K562 (cell line): ENCODE results near the gene PROK1. TPM values are rescaled to one million over a fixed set of nuclear protein-coding genes. Genes with fewer than 3 reads are reported as not detected.
"Not testable (repeated sequence)": the region's sequence is repeated elsewhere in the genome, so short reads cannot be mapped to it uniquely, and the experiment has no call there.

Experiments used
- ARID1B ChIP-seq: fragments of 450-650 bp; IDR thresholded peaks from 2 replicates; pipeline ENCODE4 v1.6.1; 2016; ENCODE audit warnings: antibody characterized with exemption, mild to moderate bottlenecking, inconsistent platforms
- CBFA2T2 ChIP-seq: fragments of 450-650 bp; conservative IDR thresholded peaks from 2 replicates; pipeline ENCODE4 v1.6.1; 2017; ENCODE audit warnings: mild to moderate bottlenecking
- CEBPB ChIP-seq: fragments of 450-650 bp; IDR thresholded peaks from 2 replicates; pipeline ENCODE4 v1.6.1; 2016; ENCODE audit warnings: missing genetic modification characterization, missing compliant biosample characterization
- DPF2 ChIP-seq: fragments of 450-650 bp; IDR thresholded peaks from 2 replicates; pipeline ENCODE4 v1.6.1; 2016
- FOXM1 ChIP-seq, 2 experiments: fragments of 450-650 bp in 1 of 2; sonication (generic) in 1 of 2; formaldehyde crosslinking in 1 of 2; IDR thresholded peaks; 2 replicates each; pipeline versions ENCODE4 v1.6.1 to v1.9.0; 2017 to 2022; ENCODE audit warnings: low read depth in 2 of 2, mild to moderate bottlenecking in 2 of 2, missing genetic modification reagents in 1 of 2, moderate library complexity in 1 of 2
- GATA2 ChIP-seq: sonication (generic); formaldehyde crosslinking; IDR thresholded peaks from 2 replicates; pipeline ENCODE4 v1.4.0; 2020; ENCODE audit warnings: mild to moderate bottlenecking, missing genetic modification reagents
- GTF2E2 ChIP-seq: fragments of 200-800 bp; sonication (Bioruptor generic); IDR thresholded peaks from 2 replicates; pipeline ENCODE4 v1.6.1; 2016; ENCODE audit warnings: missing genetic modification characterization, missing compliant biosample characterization
- HDAC1 ChIP-seq, 2 experiments: fragments of 450-650 bp; IDR thresholded peaks; 2 replicates each; pipeline ENCODE4 v1.6.1; 2016 to 2017; ENCODE audit warnings: inconsistent platforms in 1 of 2, mild to moderate bottlenecking in 1 of 2, moderate library complexity in 1 of 2
- MEIS2 ChIP-seq: fragments of 450-650 bp; IDR thresholded peaks from 2 replicates; pipeline ENCODE4 v1.6.1; 2014; ENCODE audit warnings: mild to moderate bottlenecking; ENCODE audit not compliant: partially characterized antibody
- NCOA1 ChIP-seq: fragments of 450-650 bp; IDR thresholded peaks from 2 replicates; pipeline ENCODE4 v1.6.1; 2016; ENCODE audit warnings: low read depth
- NFIC ChIP-seq: fragments of 450-650 bp; IDR thresholded peaks from 2 replicates; pipeline ENCODE4 v1.6.1; 2017; ENCODE audit warnings: mild to moderate bottlenecking, inconsistent platforms
- RBBP5 ChIP-seq: fragments of 200-600 bp; sonication (generic); IDR thresholded peaks from 2 replicates; pipeline ENCODE4 v1.6.1; 2012; ENCODE audit warnings: borderline replicate concordance, mild to moderate bottlenecking, low read length, control low read depth, inconsistent platforms; ENCODE audit not compliant: insufficient read depth, poor library complexity, severe bottlenecking
- RCOR1 ChIP-seq, 2 experiments: IDR thresholded peaks; 2 replicates each; pipeline ENCODE4 v1.6.1; 2012; ENCODE audit warnings: low read depth in 2 of 2, low read length in 2 of 2, borderline replicate concordance in 1 of 2, improper control_type of control experiment in 1 of 2
- STAT5A ChIP-seq: IDR thresholded peaks from 2 replicates; pipeline ENCODE4 v1.6.1; 2012; ENCODE audit warnings: low read length, inconsistent platforms, borderline replicate concordance
- TAL1 ChIP-seq: fragments of 450-650 bp; IDR thresholded peaks from 2 replicates; pipeline ENCODE4 v1.6.1; 2016; ENCODE audit warnings: mild to moderate bottlenecking
- TBL1XR1 ChIP-seq, 2 experiments: IDR thresholded peaks; 2 replicates each; pipeline ENCODE4 v1.6.1; 2012; ENCODE audit warnings: improper control_type of control experiment in 2 of 2, low read length in 2 of 2, mild to moderate bottlenecking in 1 of 2
- TCF3 ChIP-seq: sonication (generic); formaldehyde crosslinking; IDR thresholded peaks from 2 replicates; pipeline ENCODE4 v1.4.0; 2020; ENCODE audit warnings: mild to moderate bottlenecking, missing genetic modification reagents
- TRIM24 ChIP-seq, 2 experiments: fragments of 450-650 bp; IDR thresholded peaks; 2 replicates each; pipeline ENCODE4 v1.6.1; 2016
- polyA plus RNA-seq, 8 experiments: library from polyadenylated mRNA; depleted of rRNA in 4 of 8; stranded (reverse) in 5 of 8; unstranded in 3 of 8; fragments of >200 nt; fragmentation: Nextera tagmentation in 2 of 8; fragmentation: Illumina TruSeq in 1 of 8; extraction: Ambion mirVana in 2 of 8; extraction: Trizol in 1 of 8; gene quantifications; 2 replicates each; pipeline versions ENCODE4 v1.2.1 to v1.2.3, GENCODE V29; 2011 to 2014; ENCODE audit warnings: inconsistent platforms in 1 of 8, missing spikeins in 1 of 8
- total RNA-seq, 7 experiments: library from RNA; depleted of rRNA in 6 of 7; stranded (reverse); fragments of >200 nt in 6 of 7; fragmentation: Illumina TruSeq in 2 of 7; extraction: Trizol in 2 of 7; gene quantifications; 2 replicates each; pipeline versions ENCODE4 v1.2.1 to v1.2.3, GENCODE V29; 2011 to 2021; ENCODE audit warnings: low replicate concordance in 1 of 7
- TF ChIP-seq, protein P1 (sequence below): fragments of 450-650 bp; IDR thresholded peaks from 2 replicates; pipeline ENCODE4 v1.6.1; 2018; ENCODE audit not compliant: partially characterized antibody
- TF ChIP-seq, protein P2 (sequence below), 2 experiments: fragments of 200-800 bp in 1 of 2; sonication (Bioruptor generic) in 1 of 2; sonication (generic) in 1 of 2; formaldehyde crosslinking in 1 of 2; IDR thresholded peaks in 1 of 2; conservative IDR thresholded peaks in 1 of 2; 2 replicates each; pipeline versions ENCODE4 v1.5.0 to v1.6.1; 2016 to 2020; ENCODE audit warnings: missing compliant biosample characterization in 1 of 2, missing genetic modification characterization in 1 of 2, missing genetic modification reagents in 1 of 2
- TF ChIP-seq, protein P3 (sequence below), 2 experiments: IDR thresholded peaks in 1 of 2; conservative IDR thresholded peaks in 1 of 2; 2 replicates each; pipeline ENCODE4 v1.6.1; 2016; ENCODE audit warnings: low read depth in 2 of 2, mild to moderate bottlenecking in 1 of 2, missing compliant biosample characterization in 1 of 2, missing genetic modification characterization in 1 of 2, moderate library complexity in 1 of 2

Gene PROK1
- total and polyA plus RNA-seq, 9 of the 15 experiments (the other 6 are each of a cell fraction or from before 2014, with no cell fraction given): 0.15 TPM; not detected in 8

DNA sequence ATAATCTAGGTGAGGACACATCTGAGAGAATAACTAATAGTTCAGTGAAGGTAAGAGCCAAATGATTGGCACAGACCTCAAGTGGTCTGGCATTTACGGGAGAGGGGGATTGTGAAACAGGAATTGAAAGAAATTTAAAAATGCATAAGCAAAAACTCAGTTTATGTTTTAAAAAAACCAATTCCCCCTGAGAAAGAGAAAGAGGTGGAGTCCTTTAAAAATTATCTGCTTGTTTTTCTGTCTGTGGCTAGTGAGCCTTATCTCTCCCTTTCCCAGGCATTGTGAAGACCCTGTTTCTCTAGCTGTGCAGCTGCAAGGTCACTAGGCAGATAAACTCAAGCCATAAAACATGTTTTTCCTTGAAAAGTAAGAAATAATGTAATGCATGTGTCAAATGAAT, 37.9 kb upstream of the PROK1 start (continued):
- TF ChIP-seq, protein P1, sequence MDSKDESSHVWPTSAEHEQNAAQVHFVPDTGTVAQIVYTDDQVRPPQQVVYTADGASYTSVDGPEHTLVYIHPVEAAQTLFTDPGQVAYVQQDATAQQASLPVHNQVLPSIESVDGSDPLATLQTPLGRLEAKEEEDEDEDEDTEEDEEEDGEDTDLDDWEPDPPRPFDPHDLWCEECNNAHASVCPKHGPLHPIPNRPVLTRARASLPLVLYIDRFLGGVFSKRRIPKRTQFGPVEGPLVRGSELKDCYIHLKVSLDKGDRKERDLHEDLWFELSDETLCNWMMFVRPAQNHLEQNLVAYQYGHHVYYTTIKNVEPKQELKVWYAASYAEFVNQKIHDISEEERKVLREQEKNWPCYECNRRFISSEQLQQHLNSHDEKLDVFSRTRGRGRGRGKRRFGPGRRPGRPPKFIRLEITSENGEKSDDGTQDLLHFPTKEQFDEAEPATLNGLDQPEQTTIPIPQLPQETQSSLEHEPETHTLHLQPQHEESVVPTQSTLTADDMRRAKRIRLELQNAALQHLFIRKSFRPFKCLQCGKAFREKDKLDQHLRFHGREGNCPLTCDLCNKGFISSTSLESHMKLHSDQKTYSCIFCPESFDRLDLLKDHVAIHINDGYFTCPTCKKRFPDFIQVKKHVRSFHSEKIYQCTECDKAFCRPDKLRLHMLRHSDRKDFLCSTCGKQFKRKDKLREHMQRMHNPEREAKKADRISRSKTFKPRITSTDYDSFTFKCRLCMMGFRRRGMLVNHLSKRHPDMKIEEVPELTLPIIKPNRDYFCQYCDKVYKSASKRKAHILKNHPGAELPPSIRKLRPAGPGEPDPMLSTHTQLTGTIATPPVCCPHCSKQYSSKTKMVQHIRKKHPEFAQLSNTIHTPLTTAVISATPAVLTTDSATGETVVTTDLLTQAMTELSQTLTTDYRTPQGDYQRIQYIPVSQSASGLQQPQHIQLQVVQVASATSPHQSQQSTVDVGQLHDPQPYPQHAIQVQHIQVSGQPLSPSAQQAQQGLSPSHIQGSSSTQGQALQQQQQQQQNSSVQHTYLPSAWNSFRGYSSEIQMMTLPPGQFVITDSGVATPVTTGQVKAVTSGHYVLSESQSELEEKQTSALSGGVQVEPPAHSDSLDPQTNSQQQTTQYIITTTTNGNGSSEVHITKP: peak; percentile 88
- TF ChIP-seq TAL1 (peak; percentile 90), RBBP5 (peak; percentile 65), DPF2 (peak; percentile 90), MEIS2 (peak; percentile 76), TCF3 (CRISPR knock-in tag) (peak; percentile 94), NFIC (peak; percentile 75), ARID1B (peak; percentile 96), NCOA1 (0 out of 2 replicates have a peak, but pooled peaks have one; percentile 14), TRIM24 (IDR thresholded peaks at IDR 0.05) (peak in 1 of 2 experiments; percentile 71; a peak in 3 of 4 replicates), HDAC1 (IDR thresholded peaks at IDR 0.05) (0 out of 4 replicates have a peak, but pooled peaks have one; percentile 27 to 37), CBFA2T2 (peak; percentile 87), STAT5A (peak; percentile 79), GTF2E2 (tag) (peak; percentile 56; the same call in 1 of the 2 replicates), RCOR1 (IDR thresholded peaks at IDR 0.05; ENCODE audit: borderline replicate concordance in 1 of 2, low read depth in 2 of 2, low read length in 2 of 2) (peak in 1 of 2 experiments; percentile 26; a peak in 1 of 4 replicates), GATA2 (CRISPR knock-in tag) (peak; percentile 90), TBL1XR1 (IDR thresholded peaks at IDR 0.05; ENCODE audit: low read length in 2 of 2) (peak in 1 of 2 experiments; percentile 68; a peak in 2 of 4 replicates), FOXM1 (IDR thresholded peaks at IDR 0.05; ENCODE audit: low read depth) (peak; percentile 60), CEBPB (tag) (peak; percentile 52)
- TF ChIP-seq, protein P2, sequence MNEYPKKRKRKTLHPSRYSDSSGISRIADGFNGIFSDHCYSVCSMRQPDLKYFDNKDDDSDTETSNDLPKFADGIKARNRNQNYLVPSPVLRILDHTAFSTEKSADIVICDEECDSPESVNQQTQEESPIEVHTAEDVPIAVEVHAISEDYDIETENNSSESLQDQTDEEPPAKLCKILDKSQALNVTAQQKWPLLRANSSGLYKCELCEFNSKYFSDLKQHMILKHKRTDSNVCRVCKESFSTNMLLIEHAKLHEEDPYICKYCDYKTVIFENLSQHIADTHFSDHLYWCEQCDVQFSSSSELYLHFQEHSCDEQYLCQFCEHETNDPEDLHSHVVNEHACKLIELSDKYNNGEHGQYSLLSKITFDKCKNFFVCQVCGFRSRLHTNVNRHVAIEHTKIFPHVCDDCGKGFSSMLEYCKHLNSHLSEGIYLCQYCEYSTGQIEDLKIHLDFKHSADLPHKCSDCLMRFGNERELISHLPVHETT (CRISPR knock-in tag; conservative IDR thresholded peaks at IDR 0.05 in 1 of 2, IDR thresholded peaks at IDR 0.05 in 1 of 2): 0 out of 4 replicates have a peak, but pooled peaks of 1 of the 2 experiments have one; percentile 62
- TF ChIP-seq, protein P3, sequence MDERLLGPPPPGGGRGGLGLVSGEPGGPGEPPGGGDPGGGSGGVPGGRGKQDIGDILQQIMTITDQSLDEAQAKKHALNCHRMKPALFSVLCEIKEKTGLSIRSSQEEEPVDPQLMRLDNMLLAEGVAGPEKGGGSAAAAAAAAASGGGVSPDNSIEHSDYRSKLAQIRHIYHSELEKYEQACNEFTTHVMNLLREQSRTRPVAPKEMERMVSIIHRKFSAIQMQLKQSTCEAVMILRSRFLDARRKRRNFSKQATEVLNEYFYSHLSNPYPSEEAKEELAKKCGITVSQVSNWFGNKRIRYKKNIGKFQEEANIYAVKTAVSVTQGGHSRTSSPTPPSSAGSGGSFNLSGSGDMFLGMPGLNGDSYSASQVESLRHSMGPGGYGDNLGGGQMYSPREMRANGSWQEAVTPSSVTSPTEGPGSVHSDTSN (CRISPR knock-in tag; IDR thresholded peaks at IDR 0.05; ENCODE audit: low read depth): not testable (repeated sequence)
- TF ChIP-seq, protein P3 (tag; conservative IDR thresholded peaks at IDR 0.05; ENCODE audit: low read depth): peak; percentile 73
- TF ChIP-seq FOXM1 (CRISPR knock-in tag; IDR thresholded peaks at IDR 0.05; ENCODE audit: low read depth): not testable (repeated sequence)
